ENCODE measurements around the gene KCNK15.

DNA sequence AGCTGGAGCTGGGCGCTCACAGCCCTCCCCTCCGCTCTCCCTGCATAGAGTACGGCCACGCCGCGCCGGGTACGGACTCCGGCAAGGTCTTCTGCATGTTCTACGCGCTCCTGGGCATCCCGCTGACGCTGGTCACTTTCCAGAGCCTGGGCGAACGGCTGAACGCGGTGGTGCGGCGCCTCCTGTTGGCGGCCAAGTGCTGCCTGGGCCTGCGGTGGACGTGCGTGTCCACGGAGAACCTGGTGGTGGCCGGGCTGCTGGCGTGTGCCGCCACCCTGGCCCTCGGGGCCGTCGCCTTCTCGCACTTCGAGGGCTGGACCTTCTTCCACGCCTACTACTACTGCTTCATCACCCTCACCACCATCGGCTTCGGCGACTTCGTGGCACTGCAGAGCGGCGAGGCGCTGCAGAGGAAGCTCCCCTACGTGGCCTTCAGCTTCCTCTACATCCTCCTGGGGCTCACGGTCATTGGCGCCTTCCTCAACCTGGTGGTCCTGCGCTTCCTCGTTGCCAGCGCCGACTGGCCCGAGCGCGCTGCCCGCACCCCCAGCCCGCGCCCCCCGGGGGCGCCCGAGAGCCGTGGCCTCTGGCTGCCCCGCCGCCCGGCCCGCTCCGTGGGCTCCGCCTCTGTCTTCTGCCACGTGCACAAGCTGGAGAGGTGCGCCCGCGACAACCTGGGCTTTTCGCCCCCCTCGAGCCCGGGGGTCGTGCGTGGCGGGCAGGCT, 4.6 kb downstream of the KCNK15 start:
- TF ChIP-seq JUNB (CRISPR knock-in tag; conservative IDR thresholded peaks at IDR 0.05) (no peak), SMAD4 (CRISPR knock-in tag; conservative IDR thresholded peaks at IDR 0.05) (no peak), EGR1 (conservative IDR thresholded peaks at IDR 0.05) (no peak), RAD51 (IDR thresholded peaks at IDR 0.05; ENCODE audit: borderline replicate concordance, low read depth) (no peak), CREM (IDR thresholded peaks at IDR 0.05; ENCODE audit: low read depth) (no peak), EZH2 (IDR thresholded peaks at IDR 0.05; ENCODE audit: borderline replicate concordance, low read depth, low read length) (no peak), TCF3 (CRISPR knock-in tag; IDR thresholded peaks at IDR 0.05) (no peak), CREB1 (IDR thresholded peaks at IDR 0.05) (no peak), CREB1 (CRISPR knock-in tag; IDR thresholded peaks at IDR 0.05) (no peak), NRF1 (conservative IDR thresholded peaks at IDR 0.05 in 1 of 2, IDR thresholded peaks at IDR 0.05 in 1 of 2) (no peak)
- TF ChIP-seq, protein P1, sequence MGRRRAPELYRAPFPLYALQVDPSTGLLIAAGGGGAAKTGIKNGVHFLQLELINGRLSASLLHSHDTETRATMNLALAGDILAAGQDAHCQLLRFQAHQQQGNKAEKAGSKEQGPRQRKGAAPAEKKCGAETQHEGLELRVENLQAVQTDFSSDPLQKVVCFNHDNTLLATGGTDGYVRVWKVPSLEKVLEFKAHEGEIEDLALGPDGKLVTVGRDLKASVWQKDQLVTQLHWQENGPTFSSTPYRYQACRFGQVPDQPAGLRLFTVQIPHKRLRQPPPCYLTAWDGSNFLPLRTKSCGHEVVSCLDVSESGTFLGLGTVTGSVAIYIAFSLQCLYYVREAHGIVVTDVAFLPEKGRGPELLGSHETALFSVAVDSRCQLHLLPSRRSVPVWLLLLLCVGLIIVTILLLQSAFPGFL (CRISPR knock-in tag; IDR thresholded peaks at IDR 0.05), result no peak
- TF ChIP-seq, protein P2, sequence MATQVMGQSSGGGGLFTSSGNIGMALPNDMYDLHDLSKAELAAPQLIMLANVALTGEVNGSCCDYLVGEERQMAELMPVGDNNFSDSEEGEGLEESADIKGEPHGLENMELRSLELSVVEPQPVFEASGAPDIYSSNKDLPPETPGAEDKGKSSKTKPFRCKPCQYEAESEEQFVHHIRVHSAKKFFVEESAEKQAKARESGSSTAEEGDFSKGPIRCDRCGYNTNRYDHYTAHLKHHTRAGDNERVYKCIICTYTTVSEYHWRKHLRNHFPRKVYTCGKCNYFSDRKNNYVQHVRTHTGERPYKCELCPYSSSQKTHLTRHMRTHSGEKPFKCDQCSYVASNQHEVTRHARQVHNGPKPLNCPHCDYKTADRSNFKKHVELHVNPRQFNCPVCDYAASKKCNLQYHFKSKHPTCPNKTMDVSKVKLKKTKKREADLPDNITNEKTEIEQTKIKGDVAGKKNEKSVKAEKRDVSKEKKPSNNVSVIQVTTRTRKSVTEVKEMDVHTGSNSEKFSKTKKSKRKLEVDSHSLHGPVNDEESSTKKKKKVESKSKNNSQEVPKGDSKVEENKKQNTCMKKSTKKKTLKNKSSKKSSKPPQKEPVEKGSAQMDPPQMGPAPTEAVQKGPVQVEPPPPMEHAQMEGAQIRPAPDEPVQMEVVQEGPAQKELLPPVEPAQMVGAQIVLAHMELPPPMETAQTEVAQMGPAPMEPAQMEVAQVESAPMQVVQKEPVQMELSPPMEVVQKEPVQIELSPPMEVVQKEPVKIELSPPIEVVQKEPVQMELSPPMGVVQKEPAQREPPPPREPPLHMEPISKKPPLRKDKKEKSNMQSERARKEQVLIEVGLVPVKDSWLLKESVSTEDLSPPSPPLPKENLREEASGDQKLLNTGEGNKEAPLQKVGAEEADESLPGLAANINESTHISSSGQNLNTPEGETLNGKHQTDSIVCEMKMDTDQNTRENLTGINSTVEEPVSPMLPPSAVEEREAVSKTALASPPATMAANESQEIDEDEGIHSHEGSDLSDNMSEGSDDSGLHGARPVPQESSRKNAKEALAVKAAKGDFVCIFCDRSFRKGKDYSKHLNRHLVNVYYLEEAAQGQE (IDR thresholded peaks at IDR 0.05; ENCODE audit: borderline replicate concordance), result no peak
- TF ChIP-seq, protein P2 (CRISPR knock-in tag; IDR thresholded peaks at IDR 0.05; ENCODE audit: low read depth), result no peak
